Measurements from ENCODE around the gene PLPPR3.
"Not testable (repeated sequence)": the region's sequence is repeated elsewhere in the genome, so short reads cannot be mapped to it uniquely, and the experiment has no call there.

Gene PLPPR3

DNA sequence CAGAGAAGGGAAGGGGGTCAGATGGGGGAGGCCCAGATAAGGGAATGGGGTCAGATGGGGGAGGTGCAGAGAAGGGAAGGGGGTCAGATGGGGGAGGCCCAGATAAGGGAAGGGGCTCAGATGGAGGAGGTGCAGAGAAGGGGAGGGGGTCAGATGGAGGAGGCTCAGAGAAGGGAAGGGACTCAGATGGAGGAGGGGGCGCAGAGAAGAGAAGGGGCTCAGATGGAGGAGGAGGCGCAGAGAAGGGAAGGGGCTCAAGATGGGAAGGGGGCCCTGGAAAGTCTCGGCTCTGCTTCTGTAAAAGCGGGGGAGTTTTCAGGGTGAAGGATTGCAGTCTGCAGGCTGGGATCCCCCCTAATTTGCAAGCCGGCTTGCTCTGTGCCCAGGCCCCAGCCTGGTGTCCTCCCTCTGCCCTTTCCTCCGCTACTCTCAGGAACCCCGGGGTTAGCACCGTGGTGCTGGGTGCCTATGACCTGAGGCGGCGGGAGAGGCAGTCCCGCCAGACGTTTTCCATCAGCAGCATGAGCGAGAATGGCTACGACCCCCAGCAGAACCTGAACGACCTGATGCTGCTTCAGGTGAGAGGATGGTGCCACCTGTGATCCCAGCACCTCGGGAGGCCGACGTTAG lies 7.5 kb upstream of the PLPPR3 start:
- FAIRE-seq (no peak), DNase-seq (ENCODE audit: low spot score) (no peak)

DNA sequence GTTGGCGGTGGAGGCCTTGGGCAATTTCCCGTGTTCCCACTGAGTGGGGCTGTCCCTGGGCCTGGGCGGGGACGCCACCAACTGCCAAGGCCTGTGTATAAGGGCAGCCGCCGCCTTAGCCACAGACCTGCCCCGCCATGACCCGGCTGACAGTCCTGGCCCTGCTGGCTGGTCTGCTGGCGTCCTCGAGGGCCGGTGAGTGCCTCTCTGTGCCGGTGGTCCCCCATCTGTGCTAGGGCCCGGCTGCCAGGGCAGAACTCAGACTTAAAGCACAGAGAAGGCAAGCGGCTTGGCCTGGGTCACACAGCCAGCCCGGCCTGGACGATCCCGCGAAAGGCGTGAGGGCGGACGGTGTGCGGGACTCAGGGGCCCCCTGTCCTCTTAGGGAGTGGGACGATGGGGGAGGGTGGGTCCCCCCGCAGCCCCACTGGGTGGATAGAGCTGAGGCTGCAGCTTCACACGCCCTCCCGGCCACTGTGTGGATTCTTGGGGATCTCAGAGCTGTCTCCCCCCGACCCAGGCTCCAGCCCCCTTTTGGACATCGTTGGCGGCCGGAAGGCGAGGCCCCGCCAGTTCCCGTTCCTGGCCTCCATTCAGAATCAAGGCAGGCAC lies 6.1 kb upstream of the PLPPR3 start, which contains the start of gene AZU1:
Gene AZU1, plus strand, starts transcription at position 128 of the 612 bp plus-strand sequence. Its CDS starts 10 bp downstream, at position 138.
- FAIRE-seq (no peak), DNase-seq (ENCODE audit: low spot score) (no peak)

DNA sequence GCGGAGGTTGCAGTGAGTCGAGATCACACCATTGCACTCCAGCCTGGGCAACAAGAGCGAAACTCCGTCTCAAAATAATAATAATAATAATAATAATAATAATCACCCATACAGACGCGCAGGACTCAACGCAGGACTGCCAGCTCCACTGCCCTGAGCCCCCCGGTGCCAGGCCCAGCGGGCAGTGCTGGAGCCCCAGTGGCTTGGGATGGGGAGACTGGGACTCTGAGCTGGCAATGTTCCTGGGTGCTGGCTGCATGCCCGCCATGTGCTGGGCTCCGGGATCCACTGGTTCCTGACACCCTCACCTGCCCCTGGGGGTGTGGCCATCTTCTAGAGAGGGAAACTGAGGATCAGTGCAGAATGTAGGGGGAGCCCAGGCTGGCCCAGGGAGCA lies 5.6 kb upstream of the PLPPR3 start:
- no peak for FAIRE-seq
- no peak for DNase-seq (ENCODE audit: low spot score)

DNA sequence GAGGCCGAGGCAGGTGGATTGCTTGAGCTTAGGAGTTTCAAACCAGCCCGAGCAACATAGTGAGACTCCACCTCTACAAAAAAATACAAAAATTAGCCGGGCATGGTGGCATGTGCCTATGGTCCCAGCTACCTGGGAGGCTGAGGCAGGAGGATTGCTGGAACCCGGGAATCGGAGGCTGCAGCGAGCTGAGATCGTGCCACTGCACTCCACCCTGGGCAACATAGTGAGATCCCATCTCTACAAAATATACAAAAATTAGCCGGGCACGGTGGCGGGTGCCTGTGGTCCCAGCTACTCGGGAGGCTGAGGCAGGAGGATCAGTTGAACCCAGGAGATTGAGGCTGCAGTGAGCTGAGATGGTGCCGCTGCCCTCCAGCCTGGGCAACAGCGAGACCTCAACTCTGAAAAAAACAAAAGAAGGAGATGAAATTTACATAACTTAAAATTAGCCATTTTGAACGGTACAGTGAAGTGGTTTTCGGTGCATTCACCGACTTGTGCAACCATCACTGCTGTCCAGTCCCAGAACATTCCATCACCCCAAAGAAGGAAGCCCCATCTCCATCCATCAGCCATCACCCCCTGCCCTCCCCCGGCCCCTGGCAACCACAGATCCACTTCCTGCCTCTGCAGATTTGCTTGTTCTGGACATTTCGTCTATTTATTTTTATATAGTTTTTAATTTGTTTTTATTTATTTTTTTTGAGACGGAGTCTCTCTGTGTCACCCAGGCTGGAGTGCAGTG lies 4.3 kb upstream of the PLPPR3 start:
- FAIRE-seq (no peak), DNase-seq (ENCODE audit: low spot score) (no peak)

DNA sequence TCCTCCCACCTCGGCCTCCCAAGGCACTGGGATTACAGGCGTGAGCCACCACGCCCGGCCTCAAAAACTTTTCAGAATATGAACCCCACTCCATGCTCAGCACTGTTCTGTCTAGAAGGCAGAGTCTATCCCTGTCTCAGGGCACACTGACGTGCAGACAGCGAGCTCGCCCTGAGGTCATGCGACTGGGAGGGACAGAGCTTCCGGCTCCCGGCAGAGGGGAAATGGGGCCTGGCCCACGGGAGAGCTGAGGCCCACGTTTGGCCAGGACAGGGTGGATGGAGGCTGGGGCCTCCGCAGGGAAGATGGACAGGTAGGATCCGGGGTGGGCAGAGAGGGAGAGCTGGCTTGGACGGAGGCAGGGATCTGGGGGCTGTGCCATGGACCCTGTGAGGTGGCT lies 3.1 kb upstream of the PLPPR3 start:
- DNase-seq (ENCODE audit: low spot score) (no peak), FAIRE-seq (no peak)

DNA sequence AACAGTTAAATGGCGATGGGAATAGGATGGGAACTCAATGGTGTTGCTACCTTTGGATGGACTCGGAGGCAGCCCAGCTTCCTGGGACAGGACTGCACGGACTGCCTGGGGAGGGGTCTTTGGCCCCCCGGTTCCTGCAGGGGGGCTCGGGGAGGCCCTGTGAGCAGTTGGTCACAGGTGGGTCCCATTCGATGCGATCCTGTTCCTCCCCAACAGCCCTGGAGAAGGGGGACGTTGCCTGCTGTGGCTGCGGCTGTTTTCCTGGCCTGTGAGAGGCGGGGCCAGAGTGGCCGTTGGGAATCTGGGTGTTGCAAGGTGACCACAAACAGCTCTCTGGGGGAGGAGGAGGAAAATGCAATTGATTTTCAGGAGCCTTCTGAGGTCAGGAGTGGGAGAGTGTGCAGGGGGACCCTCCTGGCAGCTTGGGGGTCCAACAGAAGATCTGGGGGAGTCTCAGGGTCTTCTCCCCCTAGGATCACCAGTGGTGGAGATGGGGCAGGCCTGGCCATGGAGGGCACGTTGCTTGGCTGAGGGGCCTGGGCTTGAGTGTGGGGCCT lies 1.9 kb upstream of the PLPPR3 start:
- no peak for FAIRE-seq
- DNase-seq (ENCODE audit: low spot score): peak; percentile 24

DNA sequence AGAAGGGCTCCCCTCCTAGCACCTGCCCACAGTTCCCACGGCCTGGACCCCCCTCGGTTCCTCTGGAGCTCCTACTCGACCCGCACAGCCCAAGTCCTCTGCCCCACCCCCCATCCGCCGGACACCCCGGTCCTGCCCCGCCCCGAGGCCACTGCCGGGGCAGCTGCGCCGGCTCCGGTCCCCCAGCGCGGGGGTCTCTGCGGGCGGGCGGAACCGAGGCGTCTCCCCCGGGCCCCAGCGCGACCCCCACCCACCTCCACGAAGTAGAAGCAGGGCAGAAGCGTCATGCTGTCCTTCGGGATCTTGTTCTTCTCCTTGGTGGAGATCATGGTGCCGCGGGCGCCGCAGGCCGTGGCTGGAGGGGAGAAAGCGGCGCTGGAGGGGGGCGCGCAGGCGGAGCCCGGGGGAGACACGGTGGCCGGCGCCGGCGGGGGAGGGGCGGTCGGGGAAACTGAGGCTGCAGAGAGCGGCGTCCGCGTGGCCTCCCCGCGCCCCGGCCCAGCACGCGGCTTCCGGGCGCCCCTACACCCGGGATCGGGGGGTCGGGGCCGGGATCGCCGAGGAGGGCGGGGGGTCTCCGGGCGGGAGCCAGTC lies 427 bp downstream of the PLPPR3 start:
- DNase-seq (ENCODE audit: low spot score) (no peak), FAIRE-seq (no peak)

DNA sequence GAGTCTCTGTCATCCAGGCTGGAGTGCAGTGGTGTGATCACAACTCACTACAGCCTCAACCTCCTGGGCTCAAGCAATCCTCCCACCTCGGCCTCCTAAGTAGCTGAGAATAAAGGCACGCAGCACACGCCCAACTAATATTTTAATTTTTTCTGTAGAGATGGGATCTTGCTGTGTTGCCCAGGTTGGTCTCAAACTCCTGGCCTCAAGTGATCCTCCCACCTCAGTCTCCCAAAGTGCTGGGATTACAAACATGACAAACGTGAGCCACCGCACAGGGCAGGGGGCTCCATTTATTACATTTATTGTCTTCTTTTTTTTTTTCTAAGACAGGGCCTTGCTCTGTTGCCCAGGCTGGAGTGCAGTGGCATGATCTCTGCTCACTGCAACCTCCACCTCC lies 1.5 kb downstream of the PLPPR3 start:
- FAIRE-seq; DNase-seq (ENCODE audit: low spot score): not testable (repeated sequence)

DNA sequence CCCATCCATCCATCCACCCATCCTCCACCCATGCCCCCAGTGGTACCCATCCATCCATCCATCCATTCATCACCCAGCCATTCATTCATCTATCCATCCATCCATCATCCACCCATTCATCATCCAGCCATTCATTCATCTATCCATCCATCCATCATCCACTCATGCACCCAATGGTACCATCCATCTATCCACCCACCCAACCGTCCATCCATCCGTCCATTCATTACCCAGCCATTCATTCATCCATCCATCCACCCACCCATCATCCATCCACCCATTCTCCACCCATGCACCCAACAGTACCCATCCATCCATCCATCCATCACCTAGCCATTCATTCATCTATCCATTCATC lies 5.3 kb downstream of the PLPPR3 start:
- DNase-seq (ENCODE audit: low spot score) (no peak), FAIRE-seq (no peak)

DNA sequence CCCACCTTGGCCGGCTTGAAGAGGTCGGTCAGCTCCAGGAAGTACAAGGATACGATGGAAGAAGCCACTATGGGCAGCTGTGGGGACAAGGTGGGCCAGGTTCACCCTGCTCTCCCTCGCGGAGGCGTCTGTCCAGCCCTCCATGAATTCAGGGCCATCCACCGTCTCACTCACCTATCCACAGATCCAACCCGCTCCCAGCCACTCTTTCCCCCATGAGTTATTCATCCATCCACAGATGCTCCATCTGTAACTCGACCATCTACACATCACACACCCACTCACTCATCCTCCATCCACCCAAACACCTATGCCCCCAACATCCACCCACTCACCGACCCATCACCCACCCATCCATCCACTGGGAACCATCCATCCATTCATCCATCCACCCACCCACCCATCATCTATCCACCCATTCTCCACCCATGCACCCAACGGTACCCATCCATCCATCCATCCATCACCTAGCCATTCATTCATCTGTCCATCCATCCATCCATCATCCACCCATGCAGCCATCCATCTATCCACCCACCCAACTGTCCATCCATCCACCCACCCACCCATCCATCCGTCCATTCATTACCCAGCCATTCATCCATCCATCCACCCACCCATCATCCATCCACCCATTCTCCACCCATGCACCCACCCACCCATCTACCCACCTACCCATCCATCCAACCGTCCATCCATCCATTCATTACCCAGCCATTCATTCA lies 5.8 kb downstream of the PLPPR3 start:
- FAIRE-seq (no peak), DNase-seq (ENCODE audit: low spot score) (no peak)

DNA sequence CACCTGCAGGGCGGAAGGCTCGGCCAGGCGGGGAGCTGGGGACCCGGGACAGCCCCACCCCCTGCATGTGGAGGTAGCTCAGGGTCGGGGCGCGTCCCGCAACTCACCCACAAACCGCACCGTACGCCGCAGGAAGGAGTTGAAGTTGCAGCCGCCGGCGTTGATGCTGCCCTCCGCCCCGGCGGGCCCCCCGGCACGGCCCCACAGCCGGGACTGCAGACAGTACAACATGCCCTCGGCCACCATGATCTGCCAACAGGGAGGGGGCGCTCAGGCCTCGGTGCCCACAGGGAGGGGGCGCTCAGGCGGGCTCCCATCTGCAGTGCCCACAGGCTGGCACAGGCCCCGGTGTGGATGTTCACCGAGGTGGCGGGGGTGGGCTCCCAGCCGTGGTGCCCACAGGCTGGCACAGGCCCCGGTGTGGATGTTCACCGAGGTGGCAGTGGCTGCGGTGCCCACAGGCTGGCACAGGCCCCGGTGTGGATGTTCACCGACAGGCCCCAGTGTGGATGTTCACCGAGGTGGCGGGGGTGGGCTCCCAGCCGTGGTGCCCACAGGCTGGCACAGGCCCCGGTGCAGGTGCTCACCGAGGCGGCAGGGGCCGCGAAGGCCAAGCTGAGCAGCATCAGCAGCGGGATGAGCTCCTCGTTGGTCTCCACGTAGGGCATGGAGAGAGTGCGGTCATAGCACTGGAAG lies 6.5 kb downstream of the PLPPR3 start:
- FAIRE-seq: no peak
- no peak for DNase-seq (ENCODE audit: low spot score)

DNA sequence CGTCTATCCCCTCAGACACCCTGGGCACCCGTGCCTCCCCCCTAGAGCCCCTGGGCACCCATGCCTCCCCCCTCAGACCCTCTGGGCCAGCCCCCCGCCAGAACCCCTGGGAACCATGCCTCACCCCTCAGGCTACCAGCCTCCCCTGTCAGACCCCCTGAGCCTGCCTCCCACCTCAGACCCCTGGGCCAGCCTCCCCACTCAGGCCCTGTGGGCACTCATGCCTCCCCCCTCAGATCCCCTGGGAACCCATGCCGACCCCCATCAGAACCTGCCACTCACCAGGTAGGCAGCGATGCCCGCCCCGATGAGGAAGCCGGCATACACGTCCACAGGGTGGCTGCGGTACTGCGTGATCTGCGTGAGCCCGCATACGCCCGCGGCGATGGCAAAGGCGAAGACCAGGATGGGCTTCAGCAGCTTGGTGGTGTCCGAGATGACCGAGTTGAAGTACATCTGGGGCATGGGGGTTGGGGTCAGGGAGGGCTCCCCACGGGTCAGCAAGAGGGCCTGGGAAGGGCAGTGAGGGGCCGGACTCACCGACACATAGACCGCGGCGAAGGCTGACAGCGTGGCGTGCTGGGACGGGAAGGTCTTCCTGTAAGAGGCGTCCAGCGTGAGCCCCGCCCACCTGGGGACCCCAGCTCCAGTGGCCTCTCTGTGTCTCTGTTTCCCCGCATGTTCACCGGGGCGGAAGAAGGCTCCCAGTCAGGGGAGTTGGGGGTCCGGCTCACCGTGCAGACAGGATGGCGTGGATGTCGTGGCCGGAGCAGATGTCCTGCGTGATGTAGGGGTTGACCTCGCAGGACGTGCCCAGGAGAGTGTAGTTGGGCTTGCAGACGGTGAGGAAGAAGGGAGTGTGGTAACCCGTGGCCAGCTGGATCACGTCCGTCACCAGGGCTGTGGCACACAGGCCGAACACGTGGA lies 7.3 kb downstream of the PLPPR3 start:
- no peak for DNase-seq (ENCODE audit: low spot score)
- FAIRE-seq: no peak

DNA sequence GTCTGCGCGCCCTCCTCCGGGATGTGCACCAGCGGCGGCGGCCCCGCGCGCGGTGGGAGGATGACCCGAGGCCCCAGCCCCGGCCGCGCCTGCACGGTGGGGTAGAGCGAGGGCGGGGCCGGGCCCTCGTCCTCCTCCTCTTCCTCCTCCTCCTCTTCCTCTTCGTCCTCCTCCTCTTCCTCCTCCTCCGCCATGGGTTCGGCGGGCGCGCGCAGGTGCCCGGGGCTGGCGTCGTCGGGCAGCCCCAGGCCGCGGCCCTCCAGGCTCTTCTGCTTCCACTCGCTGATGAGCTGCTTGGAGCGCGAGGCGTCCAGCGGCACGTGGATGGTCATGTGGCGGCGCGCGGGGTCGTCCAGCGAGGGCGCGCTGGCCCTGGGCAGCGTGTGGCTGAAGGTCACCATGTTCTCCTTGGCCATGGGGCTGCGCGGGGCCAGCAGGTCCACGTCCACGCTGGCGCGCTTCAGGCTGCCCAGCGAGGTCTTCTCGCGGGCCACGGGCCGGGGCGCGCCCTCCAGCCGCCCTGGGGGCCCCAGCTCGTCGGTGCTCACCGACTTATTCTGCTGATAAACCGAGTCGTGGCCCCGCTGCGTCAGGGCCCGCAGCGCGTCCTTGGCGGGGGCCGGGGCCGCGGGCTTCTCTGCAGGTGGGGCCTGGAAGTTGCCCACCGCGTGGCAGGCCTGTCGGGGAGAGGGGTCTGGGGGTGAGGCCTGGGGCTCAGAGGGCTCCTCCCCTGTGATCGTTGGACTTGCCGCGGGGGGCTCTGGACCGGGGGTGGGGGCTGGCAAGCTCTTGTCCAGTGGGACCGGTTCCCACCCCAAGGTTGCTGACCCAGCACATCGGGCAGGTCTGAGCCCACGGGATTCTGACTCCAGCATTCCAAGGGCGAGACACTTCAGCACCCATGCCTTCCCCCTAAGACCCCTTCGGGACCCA lies 8.3 kb downstream of the PLPPR3 start:
- no peak for FAIRE-seq
- no peak for DNase-seq (ENCODE audit: low spot score)

DNA sequence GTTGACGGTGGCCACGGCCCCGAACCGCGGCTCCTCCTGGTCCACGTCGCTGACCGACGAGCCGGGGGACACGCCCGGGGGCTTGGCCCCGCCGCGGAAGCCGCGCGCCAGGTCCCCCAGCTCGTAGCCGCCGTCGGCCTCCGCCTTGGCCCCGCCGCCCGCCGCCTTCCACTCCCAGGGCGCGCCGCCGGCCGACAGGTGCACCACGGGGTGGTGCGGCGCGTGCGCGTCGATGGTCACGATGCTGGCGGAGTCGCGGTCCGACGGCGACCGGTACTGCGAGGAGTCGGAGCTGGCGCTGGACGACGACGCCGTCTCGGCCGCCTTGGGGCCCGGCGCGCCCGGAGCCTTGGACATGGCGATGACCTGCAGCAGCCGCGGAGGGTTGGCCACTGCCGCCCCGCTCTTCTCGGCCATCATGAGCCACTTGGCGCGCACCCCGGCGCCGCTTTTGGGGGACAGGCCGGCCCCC lies 9.0 kb downstream of the PLPPR3 start:
- DNase-seq (ENCODE audit: low spot score) (no peak), FAIRE-seq (no peak)

DNA sequence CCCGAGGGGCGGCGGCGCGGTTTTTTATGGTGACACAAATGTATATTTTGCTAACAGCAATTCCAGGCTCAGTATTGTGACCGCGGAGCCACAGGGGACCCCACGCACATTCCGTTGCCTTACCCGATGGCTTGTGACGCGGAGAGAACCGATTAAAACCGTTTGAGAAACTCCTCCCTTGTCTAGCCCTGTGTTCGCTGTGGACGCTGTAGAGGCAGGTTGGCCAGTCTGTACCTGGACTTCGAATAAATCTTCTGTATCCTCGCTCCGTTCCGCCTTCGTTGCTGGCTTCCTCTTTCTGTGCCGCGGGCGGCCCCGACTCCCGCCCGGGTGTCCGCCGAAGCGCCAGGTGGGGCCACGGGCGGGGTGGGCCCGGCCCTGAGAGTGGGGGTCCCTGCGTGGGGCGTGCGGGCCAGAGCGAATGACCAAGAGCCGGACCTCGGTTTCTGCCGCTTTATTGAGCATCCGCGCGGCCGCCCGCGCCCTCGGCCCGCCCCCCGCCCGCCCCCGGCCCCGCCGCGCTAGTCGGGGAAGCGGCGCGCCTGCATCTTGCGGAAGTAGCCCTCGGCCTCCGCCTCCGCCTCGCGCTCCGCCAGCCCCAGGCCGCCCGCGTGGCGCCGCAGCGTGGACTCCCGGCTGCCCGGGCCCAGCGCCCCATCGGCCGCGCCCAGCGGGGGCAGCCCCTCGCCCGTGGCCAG lies 9.6 kb downstream of the PLPPR3 start:
- FAIRE-seq (no peak), DNase-seq (ENCODE audit: low spot score) (no peak)

DNA sequence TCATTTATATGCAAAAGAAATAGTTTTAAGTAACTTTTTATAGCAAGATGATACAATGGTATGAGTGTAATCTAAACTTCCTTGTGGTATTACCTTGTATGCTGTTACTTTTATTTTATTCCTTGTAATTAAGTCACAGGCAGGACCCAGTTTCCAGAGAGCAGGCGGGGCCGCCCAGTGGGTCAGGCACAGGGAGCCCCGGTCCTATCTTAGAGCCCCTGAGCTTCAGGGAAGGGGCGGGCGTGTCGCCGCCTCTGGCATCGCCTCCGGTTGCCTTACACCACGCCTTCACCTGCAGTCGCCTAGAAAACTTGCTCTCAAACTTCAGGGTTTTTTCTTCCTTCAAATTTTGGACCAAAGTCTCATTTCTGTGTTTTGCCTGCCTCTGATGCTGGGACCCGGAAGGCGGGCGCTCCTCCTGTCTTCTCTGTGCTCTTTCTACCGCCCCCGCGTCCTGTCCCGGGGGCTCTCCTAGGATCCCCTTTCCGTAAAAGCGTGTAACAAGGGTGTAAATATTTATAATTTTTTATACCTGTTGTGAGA lies 10.2 kb downstream of the PLPPR3 start:
- FAIRE-seq: no peak
- no peak for DNase-seq (ENCODE audit: low spot score)

DNA sequence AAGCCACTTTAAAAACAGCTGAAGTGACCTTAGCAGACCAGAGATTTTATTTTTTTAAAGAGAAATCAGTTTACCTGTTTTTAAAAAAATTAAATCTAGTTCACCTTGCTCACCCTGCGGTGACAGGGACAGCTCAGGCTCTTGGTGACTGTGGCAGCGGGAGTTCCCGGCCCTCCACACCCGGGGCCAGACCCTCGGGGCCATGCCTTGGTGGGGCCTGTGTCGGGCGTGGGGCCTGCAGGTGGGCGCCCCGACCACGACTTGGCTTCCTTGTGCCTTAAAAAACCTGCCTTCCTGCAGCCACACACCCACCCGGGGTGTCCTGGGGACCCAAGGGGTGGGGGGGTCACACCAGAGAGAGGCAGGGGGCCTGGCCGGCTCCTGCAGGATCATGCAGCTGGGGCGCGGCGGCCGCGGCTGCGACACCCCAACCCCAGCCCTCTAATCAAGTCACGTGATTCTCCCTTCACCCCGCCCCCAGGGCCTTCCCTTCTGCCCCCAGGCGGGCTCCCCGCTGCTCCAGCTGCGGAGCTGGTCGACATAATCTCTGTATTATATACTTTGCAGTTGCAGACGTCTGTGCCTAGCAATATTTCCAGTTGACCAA lies 10.8 kb downstream of the PLPPR3 start:
- DNase-seq (ENCODE audit: low spot score) (no peak), FAIRE-seq (no peak)
